ENCODE results near the gene PLEKHA7.

GRCh38 chr11:16861862-16862261 lies 152.4 kb downstream of the PLEKHA7 start:
- no peak for TF ChIP-seq EZH2phosphoT487 (IDR thresholded peaks at IDR 0.05; ENCODE audit: borderline replicate concordance, low read depth, low read length)
- no peak for TF ChIP-seq CTCF (conservative IDR thresholded peaks at IDR 0.05; ENCODE audit: low read length)
